ENCODE measurements around the gene SLC26A6.
A peak's percentile ranks its signal among the peaks of the same experiment; 100 is the strongest.

Gene SLC26A6, protein sequence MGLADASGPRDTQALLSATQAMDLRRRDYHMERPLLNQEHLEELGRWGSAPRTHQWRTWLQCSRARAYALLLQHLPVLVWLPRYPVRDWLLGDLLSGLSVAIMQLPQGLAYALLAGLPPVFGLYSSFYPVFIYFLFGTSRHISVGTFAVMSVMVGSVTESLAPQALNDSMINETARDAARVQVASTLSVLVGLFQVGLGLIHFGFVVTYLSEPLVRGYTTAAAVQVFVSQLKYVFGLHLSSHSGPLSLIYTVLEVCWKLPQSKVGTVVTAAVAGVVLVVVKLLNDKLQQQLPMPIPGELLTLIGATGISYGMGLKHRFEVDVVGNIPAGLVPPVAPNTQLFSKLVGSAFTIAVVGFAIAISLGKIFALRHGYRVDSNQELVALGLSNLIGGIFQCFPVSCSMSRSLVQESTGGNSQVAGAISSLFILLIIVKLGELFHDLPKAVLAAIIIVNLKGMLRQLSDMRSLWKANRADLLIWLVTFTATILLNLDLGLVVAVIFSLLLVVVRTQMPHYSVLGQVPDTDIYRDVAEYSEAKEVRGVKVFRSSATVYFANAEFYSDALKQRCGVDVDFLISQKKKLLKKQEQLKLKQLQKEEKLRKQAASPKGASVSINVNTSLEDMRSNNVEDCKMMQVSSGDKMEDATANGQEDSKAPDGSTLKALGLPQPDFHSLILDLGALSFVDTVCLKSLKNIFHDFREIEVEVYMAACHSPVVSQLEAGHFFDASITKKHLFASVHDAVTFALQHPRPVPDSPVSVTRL

DNA sequence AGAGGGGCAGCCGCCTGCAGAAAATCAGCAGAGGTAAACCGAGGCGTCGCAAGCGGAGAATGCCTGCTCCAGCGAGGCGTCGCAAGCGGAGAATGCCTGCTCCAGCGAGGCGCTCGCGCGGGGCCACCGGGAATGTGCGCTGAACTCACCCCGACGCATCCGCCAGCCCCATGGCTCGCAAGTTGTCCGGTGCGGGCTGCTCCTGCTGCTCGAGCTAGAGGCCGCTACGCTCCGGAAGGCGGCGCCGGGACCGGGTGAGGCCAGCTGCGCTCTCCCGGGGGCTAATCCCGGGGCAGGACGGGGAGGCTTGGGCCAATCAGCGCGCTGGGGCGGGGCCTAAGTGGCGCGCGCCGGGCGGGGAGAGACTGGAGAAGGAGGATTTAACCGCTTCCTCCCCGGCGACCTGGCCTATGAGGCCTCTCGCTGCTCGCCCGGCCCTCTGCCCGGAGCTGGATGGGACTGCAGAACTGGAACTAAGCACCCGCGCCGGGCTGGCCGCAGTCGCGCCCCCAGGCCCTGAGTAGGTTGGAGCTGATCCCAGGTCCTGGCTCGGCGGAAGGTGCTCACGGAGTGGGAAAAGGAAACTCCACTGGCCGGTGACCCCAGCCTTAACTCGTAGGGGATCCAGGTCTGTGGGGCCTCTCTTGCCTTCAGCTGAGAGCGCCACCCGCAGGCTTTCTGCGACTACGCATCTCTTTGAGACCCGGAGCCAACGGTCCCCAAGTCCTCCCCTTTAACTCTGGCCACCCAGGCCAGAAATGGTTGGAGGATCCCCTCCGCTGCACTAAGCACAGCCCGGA, at the start of gene SLC26A6:
Gene SLC26A6 (minus strand): TSS at position 240 of the 800 bp plus-strand sequence. CDS start 68 bp downstream, at position 172.
- DNase-seq (ENCODE audit: low spot score), result peak; percentile 91

GRCh38 chr3:48684480-48685143, 49.4 kb upstream of the SLC26A6 start:
- DNase-seq (ENCODE audit: low spot score), result no peak

GRCh38 chr3:48684054-48684349, 48.7 kb upstream of the SLC26A6 start:
- DNase-seq (ENCODE audit: low spot score), result no peak

GRCh38 chr3:48682786-48683185, 47.5 kb upstream of the SLC26A6 start:
- DNase-seq (ENCODE audit: low spot score), result no peak

DNA sequence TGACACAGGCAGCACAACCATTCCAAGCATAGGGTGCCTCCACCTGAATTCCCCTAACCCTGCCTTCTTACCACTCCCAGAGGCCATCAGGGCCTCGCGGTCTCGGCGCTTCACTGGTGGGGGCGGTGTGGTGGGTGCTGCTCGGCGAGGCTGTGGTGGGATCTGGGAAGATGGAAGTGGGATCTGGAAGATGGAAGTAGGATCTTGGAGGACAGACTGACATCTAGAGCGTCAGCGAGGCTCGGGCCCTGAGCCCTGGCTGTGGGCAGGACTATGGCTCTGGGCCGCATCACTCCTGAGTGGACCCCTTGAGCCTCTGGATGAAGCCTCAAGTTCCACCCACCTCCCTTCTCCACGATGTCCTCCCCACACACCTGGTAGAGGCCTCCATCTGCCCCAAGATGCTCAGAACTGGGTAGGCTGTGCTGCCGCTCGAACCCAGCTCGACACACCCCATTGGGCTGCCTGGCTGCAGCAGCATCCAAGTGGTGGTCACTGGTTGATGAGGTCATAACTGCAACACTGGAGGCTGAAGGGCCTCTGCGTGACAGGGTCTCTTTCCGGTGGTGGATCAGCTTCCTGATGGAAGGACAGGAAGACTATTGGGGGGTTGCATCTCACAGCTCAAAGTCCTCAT, 46.8 kb upstream of the SLC26A6 start:
- no peak for DNase-seq (ENCODE audit: low spot score)

GRCh38 chr3:48681541-48681880, 46.2 kb upstream of the SLC26A6 start:
- DNase-seq (ENCODE audit: low spot score), result no peak

DNA sequence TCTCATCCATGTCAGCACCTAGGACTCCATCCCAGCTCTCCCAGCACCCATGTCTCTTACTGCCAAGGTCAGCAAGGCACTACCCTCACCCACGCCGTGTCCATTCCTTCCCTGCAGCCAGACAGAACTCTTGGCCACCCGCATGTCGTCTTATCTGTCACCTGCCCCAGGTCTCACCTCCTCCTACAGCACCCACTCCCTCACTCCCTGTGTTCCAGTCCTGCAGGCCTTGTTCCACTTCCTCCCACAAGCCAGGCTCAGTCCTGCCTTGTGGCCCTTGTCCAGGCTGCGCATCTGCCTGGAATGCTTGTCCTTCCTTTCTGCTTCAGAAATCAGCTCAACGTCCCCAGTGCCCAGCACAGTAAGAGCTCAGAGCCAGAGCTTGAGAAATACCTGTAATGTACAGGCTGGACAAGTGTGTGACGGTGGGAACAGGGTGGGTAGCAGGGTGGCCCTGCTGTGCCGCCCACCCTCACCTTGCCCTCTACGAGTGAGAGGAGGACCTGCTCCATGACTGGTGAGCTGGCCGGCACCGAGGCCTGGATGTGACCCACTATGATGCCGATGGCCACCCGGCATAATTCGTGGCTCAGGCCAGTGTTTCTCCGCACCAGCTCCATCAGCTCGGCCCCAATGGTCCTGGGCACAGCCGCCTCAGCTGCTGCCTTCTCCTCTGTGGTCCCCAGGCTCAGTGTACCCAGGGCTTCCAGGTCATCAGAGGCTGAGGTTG, 45.7 kb upstream of the SLC26A6 start:
- DNase-seq (ENCODE audit: low spot score), result no peak

- DNase-seq (ENCODE audit: low spot score), result no peak
Observed at GRCh38 chr3:48679411-48680391, 44.4 kb upstream of the SLC26A6 start.

DNA sequence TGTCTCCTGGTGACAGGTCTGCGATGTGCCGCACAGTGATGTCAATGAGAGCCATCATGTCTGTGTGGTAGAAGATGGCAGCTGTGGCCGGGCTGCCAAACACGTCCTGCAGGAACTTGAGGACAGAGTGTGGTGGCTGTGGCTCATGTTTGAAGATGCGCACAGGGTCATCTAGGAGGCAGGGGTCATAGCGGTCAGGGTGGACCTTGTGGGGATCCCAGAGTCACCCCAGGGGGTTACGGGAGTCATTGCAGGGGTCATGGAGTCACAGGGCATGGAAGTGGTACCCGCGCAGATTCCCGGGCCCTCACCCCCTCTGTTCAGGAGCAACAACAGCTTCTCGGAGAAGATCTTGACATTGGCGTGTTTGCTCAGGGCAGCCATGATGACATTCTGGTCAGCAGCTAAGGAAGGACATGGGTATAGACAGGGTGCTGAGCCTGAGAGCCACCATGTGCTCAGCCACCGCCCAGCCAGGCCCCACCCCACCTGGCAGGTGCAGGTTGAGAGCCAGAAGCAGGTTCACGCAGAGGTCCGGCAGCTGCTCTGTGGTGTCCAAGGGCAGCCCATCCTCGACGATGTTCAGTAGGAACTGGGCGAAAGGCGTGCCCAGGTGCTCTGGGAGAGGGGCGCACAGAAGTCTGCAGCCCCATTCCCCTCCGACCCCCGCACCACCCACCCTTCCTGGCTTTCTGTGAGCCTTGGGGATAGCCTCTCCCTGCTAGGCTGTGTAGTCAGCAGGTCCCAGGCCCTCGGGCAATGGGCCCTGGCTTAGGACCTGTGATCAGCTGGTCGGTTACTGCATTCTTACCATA, 43.5 kb upstream of the SLC26A6 start:
- no peak for DNase-seq (ENCODE audit: low spot score)

DNA sequence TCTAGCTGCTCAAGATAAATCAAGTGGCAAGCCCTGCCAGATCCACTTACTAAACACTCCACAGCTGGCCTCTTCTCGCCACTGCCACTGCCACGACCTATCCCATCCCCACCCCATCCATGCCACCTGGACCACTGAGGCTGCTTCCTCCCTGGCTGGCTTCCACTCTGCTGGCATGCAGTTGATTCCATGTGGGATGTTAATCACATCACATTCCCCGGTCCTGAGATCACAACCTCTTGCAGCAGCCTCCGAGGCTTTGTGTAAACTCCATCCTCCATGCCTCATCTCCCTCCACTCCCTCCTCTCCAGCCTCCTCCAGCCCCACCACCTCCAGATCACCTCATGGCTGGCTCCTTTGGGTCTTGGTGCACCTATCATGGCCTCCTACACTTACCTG, 42.8 kb upstream of the SLC26A6 start:
- no peak for DNase-seq (ENCODE audit: low spot score)

DNA sequence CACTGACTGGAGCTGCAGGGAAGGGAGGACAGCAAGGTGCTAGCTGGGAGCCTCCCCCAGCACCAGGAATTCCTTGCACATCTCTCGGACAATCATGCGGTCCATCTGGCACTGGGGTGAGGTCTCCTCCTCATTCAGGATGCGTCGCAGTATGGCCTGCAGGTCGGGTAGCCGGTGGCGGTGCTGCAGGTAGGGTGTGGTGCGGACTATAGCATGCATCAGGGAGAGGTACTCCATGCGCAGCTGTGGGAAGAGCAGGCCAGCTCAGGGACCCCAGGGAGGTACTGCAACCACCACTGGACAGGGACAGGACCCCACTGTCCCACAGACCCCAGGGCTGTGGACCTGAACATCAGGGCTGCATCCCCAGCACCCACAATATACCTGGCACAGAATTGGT, 39.2 kb upstream of the SLC26A6 start:
- DNase-seq (ENCODE audit: low spot score), result no peak

GRCh38 chr3:48672522-48672921, 37.3 kb upstream of the SLC26A6 start:
- no peak for DNase-seq (ENCODE audit: low spot score)

GRCh38 chr3:48664929-48665328, 29.7 kb upstream of the SLC26A6 start:
- DNase-seq (ENCODE audit: low spot score), result no peak

GRCh38 chr3:48664313-48664644, 29.0 kb upstream of the SLC26A6 start:
- no peak for DNase-seq (ENCODE audit: low spot score)

- DNase-seq (ENCODE audit: low spot score), result peak; percentile 88
Observed at GRCh38 chr3:48663489-48664312, 28.4 kb upstream of the SLC26A6 start.

GRCh38 chr3:48662753-48663488, 27.7 kb upstream of the SLC26A6 start, which contains the start of gene CELSR3:
CELSR3 (minus strand) TSS chr3:48662886; CDS start chr3:48662634, 252 bp downstream.
- peak; percentile 62 for DNase-seq (ENCODE audit: low spot score)

DNA sequence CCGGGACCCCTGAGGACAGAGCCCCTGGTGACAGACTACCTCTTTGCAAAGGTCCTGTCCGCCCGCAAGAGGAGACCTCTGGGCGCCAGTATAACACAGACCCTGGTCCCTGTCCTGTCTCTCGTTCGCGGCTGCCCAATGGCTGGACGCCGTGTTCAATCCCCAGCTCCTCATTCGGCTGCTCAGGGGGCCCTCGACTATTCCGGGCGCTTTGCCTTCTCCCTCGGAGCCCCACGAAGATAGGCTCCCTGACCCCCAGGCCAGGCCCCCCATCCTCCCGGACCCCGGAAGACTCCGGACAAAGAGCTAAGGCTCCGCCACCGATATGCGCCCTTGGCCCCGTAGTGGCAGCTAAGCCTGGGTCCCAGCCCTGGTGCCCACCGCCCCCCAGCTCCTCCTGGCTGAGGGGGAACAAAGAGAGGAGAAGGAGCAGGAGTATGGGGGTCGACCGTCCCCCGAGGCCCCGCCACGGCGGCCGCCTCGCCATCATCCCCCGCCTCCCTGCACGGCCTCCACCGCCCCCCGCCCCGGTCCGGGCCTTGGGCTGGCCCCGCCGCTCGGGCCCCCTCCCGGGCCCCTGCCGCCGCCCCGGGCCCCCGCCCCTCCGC, 27.0 kb upstream of the SLC26A6 start:
- DNase-seq (ENCODE audit: low spot score), result no peak
